ENCODE data around the gene KLK2.
A peak's percentile ranks its signal among the peaks of the same experiment; 100 is the strongest.

The KLK2 gene

GRCh38 chr19:50912727-50913716 is 39.8 kb downstream of the KLK2 start:
- TF ChIP-seq MYC (IDR thresholded peaks at IDR 0.05; ENCODE audit: low read depth, low read length) (no peak), CTCF (IDR thresholded peaks at IDR 0.05; ENCODE audit: low read depth, low read length) (no peak), POLR2A (IDR thresholded peaks at IDR 0.05; ENCODE audit: extremely low read depth, insufficient read length) (no peak), MAX (IDR thresholded peaks at IDR 0.05; ENCODE audit: low read depth, low read length) (no peak)
- H3K4me3 ChIP-seq (ENCODE audit: low read depth, low read length), result no peak overlapping the region
- DNase-seq (ENCODE audit: low read depth), result no peak

GRCh38 chr19:50916069-50916468 is 42.8 kb downstream of the KLK2 start:
- no peak for TF ChIP-seq POLR2A (IDR thresholded peaks at IDR 0.05; ENCODE audit: extremely low read depth, insufficient read length)
- no peak for TF ChIP-seq CTCF (IDR thresholded peaks at IDR 0.05; ENCODE audit: low read depth, low read length)
- no peak for TF ChIP-seq MAX (IDR thresholded peaks at IDR 0.05; ENCODE audit: low read depth, low read length)
- no peak for TF ChIP-seq MYC (IDR thresholded peaks at IDR 0.05; ENCODE audit: low read depth, low read length)
- no peak for DNase-seq (ENCODE audit: low read depth)

GRCh38 chr19:50921426-50922316 is 48.4 kb downstream of the KLK2 start:
- DNase-seq (ENCODE audit: low read depth), result no peak
- no peak overlapping the region for H3K4me3 ChIP-seq (ENCODE audit: low read depth, low read length)
- TF ChIP-seq POLR2A (IDR thresholded peaks at IDR 0.05; ENCODE audit: extremely low read depth, insufficient read length) (no peak), MAX (IDR thresholded peaks at IDR 0.05; ENCODE audit: low read depth, low read length) (no peak), CTCF (IDR thresholded peaks at IDR 0.05; ENCODE audit: low read depth, low read length) (no peak), MYC (IDR thresholded peaks at IDR 0.05; ENCODE audit: low read depth, low read length) (no peak)

More at GRCh38 chr19:50916069-50916468, 42.8 kb downstream of the KLK2 start:
- no peak overlapping the region for H3K4me3 ChIP-seq (ENCODE audit: low read depth, low read length)

- no peak overlapping the region for H3K4me3 ChIP-seq (ENCODE audit: low read depth, low read length)
- TF ChIP-seq MAX (IDR thresholded peaks at IDR 0.05; ENCODE audit: low read depth, low read length) (no peak), CTCF (IDR thresholded peaks at IDR 0.05; ENCODE audit: low read depth, low read length) (peak; percentile 74)
- peak; percentile 81 for DNase-seq (ENCODE audit: low read depth)
Measured at GRCh38 chr19:50922317-50922853, 49.1 kb downstream of the KLK2 start.

- no peak overlapping the region for H3K4me3 ChIP-seq (ENCODE audit: low read depth, low read length)
- TF ChIP-seq MAX (IDR thresholded peaks at IDR 0.05; ENCODE audit: low read depth, low read length) (no peak), CTCF (IDR thresholded peaks at IDR 0.05; ENCODE audit: low read depth, low read length) (no peak), POLR2A (IDR thresholded peaks at IDR 0.05; ENCODE audit: extremely low read depth, insufficient read length) (no peak)
- no peak for DNase-seq (ENCODE audit: low read depth)
Measured at GRCh38 chr19:50924586-50924985, 51.3 kb downstream of the KLK2 start.

Data from NB4 (cell line).